ENCODE data around the gene GRB14. TPM values are rescaled to one million over a fixed set of nuclear protein-coding genes. Genes with fewer than 3 reads are reported as not detected.

Gene GRB14
- total RNA-seq, 4 donors from 2014 or later: 5.4 to 19.3 (median 9.8) TPM

GRCh38 chr2:164620457-164620856, 825 bp downstream of the GRB14 start:
- Histone ChIP-seq H3K4me3 (replicated peaks in 1 of 3) (peak overlapping the region in 2 of 3 donors; percentile 28 to 56), H3K4me1 (peaks cover 0 to 3% of the 10 kb centered on the region in 2 donors), H3K27me3 (no peaks in the 10 kb centered on the region), H3K36me3 (no peaks in the 10 kb centered on the region), H3K9me3 (no peaks in the 10 kb centered on the region), H3K27ac (peak overlapping the region; percentile 46 to 88 (median 68))
- DNase-seq: no peak
- no peak for TF ChIP-seq CTCF (IDR thresholded peaks at IDR 0.05)
- no peak for TF ChIP-seq POLR2A (IDR thresholded peaks at IDR 0.05)
- WGBS, 2 donors: 10 to 12% methylated on average over 7 of the region's 7 CpGs
- intact Hi-C loops (cut with DNase I): no loop called here

- 90 to 98% methylated on average over 2 of the region's 2 CpGs for WGBS, 2 donors
- no peak for TF ChIP-seq POLR2A (IDR thresholded peaks at IDR 0.05)
- no peak for TF ChIP-seq CTCF (IDR thresholded peaks at IDR 0.05)
- intact Hi-C loops (cut with DNase I): no loop called here
Measured at GRCh38 chr2:164617466-164617865, 3.8 kb downstream of the GRB14 start.

GRCh38 chr2:164613321-164613982, 7.8 kb downstream of the GRB14 start:
- no peaks in the 10 kb centered on the region for H3K27me3 ChIP-seq
- peak; percentile 25 to 31 for DNase-seq
- TF ChIP-seq POLR2A (IDR thresholded peaks at IDR 0.05) (no peak), CTCF (IDR thresholded peaks at IDR 0.05) (no peak)
- H3K4me1 ChIP-seq: no peaks in the 10 kb centered on the region
- intact Hi-C loops (cut with DNase I): no loop called here
- WGBS, 2 donors: 72 to 85% methylated on average over 1 of the region's 1 CpG
- no peaks in the 10 kb centered on the region for H3K9me3 ChIP-seq
- H3K4me3 ChIP-seq (replicated peaks in 1 of 3): no peak overlapping the region
- no peak overlapping the region for H3K27ac ChIP-seq
- H3K36me3 ChIP-seq: no peaks in the 10 kb centered on the region

More at GRCh38 chr2:164617466-164617865, 3.8 kb downstream of the GRB14 start:
- H3K4me1 ChIP-seq: peaks cover 0 to 3% of the 10 kb centered on the region in 2 donors
- no peaks in the 10 kb centered on the region for H3K9me3 ChIP-seq
- no peak overlapping the region for H3K27ac ChIP-seq
- H3K27me3 ChIP-seq: no peaks in the 10 kb centered on the region
- no peak for DNase-seq
- H3K4me3 ChIP-seq (replicated peaks in 1 of 3): no peak overlapping the region
- H3K36me3 ChIP-seq: no peaks in the 10 kb centered on the region

GRCh38 chr2:164609790-164610189, 11.5 kb downstream of the GRB14 start:
- H3K27me3 ChIP-seq: no peaks in the 10 kb centered on the region
- no peaks in the 10 kb centered on the region for H3K9me3 ChIP-seq
- no peak overlapping the region for H3K27ac ChIP-seq
- no peak overlapping the region for H3K4me3 ChIP-seq (replicated peaks in 1 of 3)
- intact Hi-C loops (cut with DNase I): no loop called here
- DNase-seq: no peak
- TF ChIP-seq POLR2A (IDR thresholded peaks at IDR 0.05): no peak
- no peak for TF ChIP-seq CTCF (IDR thresholded peaks at IDR 0.05)
- no peaks in the 10 kb centered on the region for H3K4me1 ChIP-seq
- no peaks in the 10 kb centered on the region for H3K36me3 ChIP-seq
- 97 to 100% methylated on average over 1 of the region's 1 CpG for WGBS, 2 donors

GRCh38 chr2:164606557-164606956, 14.7 kb downstream of the GRB14 start:
- DNase-seq: no peak
- Histone ChIP-seq H3K27me3 (no peaks in the 10 kb centered on the region), H3K4me1 (no peaks in the 10 kb centered on the region), H3K27ac (no peak overlapping the region), H3K9me3 (no peaks in the 10 kb centered on the region), H3K36me3 (no peaks in the 10 kb centered on the region), H3K4me3 (replicated peaks in 1 of 3) (no peak overlapping the region)
- 74 to 77% methylated on average over 2 of the region's 2 CpGs for WGBS, 2 donors
- intact Hi-C loops (cut with DNase I): no loop called here
- TF ChIP-seq CTCF (IDR thresholded peaks at IDR 0.05) (no peak), POLR2A (IDR thresholded peaks at IDR 0.05) (no peak)

All from thyroid gland (tissue), 4 donors.